MCF 10A (cell line): ENCODE data around the gene MECR. TPM values are rescaled to one million over a fixed set of nuclear protein-coding genes. Genes with fewer than 3 reads are reported as not detected.

ENCODE experiments used
- BruUV-seq: library from RNA; stranded (reverse); fragments of 400-500 nt; replicated peaks from 2 replicates; lab custom pipeline; 2021; lab: Mats Ljungman, UMichigan
- CTCF ChIA-PET: fragments of 300-600 bp; sonication (Branson Sonifier 250); formaldehyde crosslinking; extraction: SDS; loops from one replicate; lab custom pipeline; 2021; ENCODE audit warnings: antibody characterized with exemption, inconsistent platforms; lab: Yijun Ruan, JAX
- POLR2A ChIA-PET: fragments of 300-600, 350-650 bp; sonication (Branson Sonifier 250); formaldehyde crosslinking; extraction: SDS; loops from one replicate; lab custom pipeline; 2020; ENCODE audit warnings: antibody characterized with exemption, inconsistent platforms; lab: Yijun Ruan, JAX
- DNase-seq: peaks from one replicate; pipeline ENCODE4 v3.0.0-alpha.2; 2018; ENCODE audit not compliant: unreplicated experiment
- H3K27ac Mint-ChIP-seq: one replicate; pipeline ENCODE4 v1.8.0; 2022; ENCODE audit warnings: mild to moderate bottlenecking, low read depth, mixed read lengths; ENCODE audit not compliant: unreplicated experiment
- H3K27me3 Mint-ChIP-seq: one replicate; pipeline ENCODE4 v1.8.0; 2022; ENCODE audit warnings: mixed read lengths; ENCODE audit not compliant: insufficient read depth, unreplicated experiment
- H3K36me3 Mint-ChIP-seq: one replicate; pipeline ENCODE4 v1.8.0; 2022; ENCODE audit warnings: mild to moderate bottlenecking, moderate library complexity, mixed read lengths; ENCODE audit not compliant: insufficient read depth, unreplicated experiment
- H3K4me1 Mint-ChIP-seq: one replicate; pipeline ENCODE4 v1.8.0; 2022; ENCODE audit warnings: mixed read lengths; ENCODE audit not compliant: insufficient read depth, unreplicated experiment
- H3K4me3 Mint-ChIP-seq: one replicate; pipeline ENCODE4 v1.8.0; 2022; ENCODE audit warnings: mild to moderate bottlenecking, moderate library complexity, mixed read lengths; ENCODE audit not compliant: unreplicated experiment
- H3K9me3 Mint-ChIP-seq: one replicate; pipeline ENCODE4 v1.8.0; 2022; ENCODE audit warnings: mixed read lengths; ENCODE audit not compliant: unreplicated experiment
- intact Hi-C: fragments of 100-400 bp; cut with micrococcal nuclease; formaldehyde crosslinking; loops from 2 replicates; pipeline ENCODE4 v1.14.1; 2022
- total RNA-seq: library from RNA; stranded (reverse); gene quantifications from 2 replicates; pipeline ENCODE4 v1.2.3, GENCODE V29; 2022
- TF ChIP-seq, protein P1 (sequence below): fragments of 200-600 bp; IDR thresholded peaks from one replicate; pipeline ENCODE4 v1.8.0; 2022; ENCODE audit warnings: antibody characterized with exemption, mild to moderate bottlenecking; ENCODE audit not compliant: unreplicated experiment

Gene MECR
- total RNA-seq, 1 experiment from 2014 or later = 59.1 TPM

GRCh38 chr1:29270929-29271521, 40.3 kb upstream of the MECR start:
- Mint-ChIP-seq H3K27me3 (no peaks in the 10 kb centered on the region), H3K4me3 (no peak overlapping the region), H3K36me3 (peaks cover 20% of the 10 kb centered on the region), H3K4me1 (peaks cover 18% of the 10 kb centered on the region), H3K9me3 (no peaks in the 10 kb centered on the region), H3K27ac (no peak overlapping the region)
- no peak for DNase-seq
- POLR2A ChIA-PET = interaction anchor here (0.5 to 1.5 kb wide), 5 partner anchors 26 to 1309 kb away, joined by 3 to 14 read pairs (median 4); no protein-coding TSS in a partner anchor
- intact Hi-C loops = no loop called here
- CTCF ChIA-PET = interaction anchor here (0.6 to 1.3 kb wide), 5 partner anchors 14 to 1437 kb away, joined by 3 read pairs; no protein-coding TSS in a partner anchor
- TF ChIP-seq, protein P1, sequence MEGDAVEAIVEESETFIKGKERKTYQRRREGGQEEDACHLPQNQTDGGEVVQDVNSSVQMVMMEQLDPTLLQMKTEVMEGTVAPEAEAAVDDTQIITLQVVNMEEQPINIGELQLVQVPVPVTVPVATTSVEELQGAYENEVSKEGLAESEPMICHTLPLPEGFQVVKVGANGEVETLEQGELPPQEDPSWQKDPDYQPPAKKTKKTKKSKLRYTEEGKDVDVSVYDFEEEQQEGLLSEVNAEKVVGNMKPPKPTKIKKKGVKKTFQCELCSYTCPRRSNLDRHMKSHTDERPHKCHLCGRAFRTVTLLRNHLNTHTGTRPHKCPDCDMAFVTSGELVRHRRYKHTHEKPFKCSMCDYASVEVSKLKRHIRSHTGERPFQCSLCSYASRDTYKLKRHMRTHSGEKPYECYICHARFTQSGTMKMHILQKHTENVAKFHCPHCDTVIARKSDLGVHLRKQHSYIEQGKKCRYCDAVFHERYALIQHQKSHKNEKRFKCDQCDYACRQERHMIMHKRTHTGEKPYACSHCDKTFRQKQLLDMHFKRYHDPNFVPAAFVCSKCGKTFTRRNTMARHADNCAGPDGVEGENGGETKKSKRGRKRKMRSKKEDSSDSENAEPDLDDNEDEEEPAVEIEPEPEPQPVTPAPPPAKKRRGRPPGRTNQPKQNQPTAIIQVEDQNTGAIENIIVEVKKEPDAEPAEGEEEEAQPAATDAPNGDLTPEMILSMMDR = no peak
- BruUV-seq = no TSS peak

DNA sequence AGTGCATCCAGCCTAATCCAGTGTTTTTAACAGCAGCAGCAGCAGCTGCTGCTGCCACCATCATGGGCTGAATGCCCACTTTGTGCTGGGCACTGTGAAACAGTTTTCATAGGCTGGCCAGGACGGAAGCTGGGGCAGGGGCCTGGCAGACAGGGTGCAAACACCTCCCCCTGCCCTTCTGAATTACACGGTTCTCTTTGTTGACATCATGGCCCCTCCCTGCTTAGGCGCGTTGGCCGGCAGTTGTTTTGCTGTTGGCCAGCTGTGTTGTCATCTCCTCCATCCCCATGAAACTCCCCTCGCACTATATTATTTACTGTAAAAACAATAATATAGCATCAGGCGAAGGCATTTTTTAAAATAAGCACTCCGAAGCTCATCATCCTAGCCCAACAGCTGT, 38.6 kb upstream of the MECR start:
- H3K4me3 Mint-ChIP-seq = no peak overlapping the region
- peaks cover 20% of the 10 kb centered on the region for H3K36me3 Mint-ChIP-seq
- DNase-seq = no peak
- H3K27me3 Mint-ChIP-seq = no peaks in the 10 kb centered on the region
- peaks cover 18% of the 10 kb centered on the region for H3K4me1 Mint-ChIP-seq
- TF ChIP-seq, protein P1 = no peak
- intact Hi-C loops = no loop called here
- no peaks in the 10 kb centered on the region for H3K9me3 Mint-ChIP-seq
- no peak overlapping the region for H3K27ac Mint-ChIP-seq
- POLR2A ChIA-PET = interaction anchor here (1.3 kb wide), 1 partner anchor 30 kb away, joined by 4 read pairs; no protein-coding TSS in a partner anchor
- CTCF ChIA-PET = interaction anchor here (0.6 to 1.1 kb wide), 3 partner anchors 12 to 269 kb away, joined by 3 read pairs; no protein-coding TSS in a partner anchor
- no TSS peak for BruUV-seq

DNA sequence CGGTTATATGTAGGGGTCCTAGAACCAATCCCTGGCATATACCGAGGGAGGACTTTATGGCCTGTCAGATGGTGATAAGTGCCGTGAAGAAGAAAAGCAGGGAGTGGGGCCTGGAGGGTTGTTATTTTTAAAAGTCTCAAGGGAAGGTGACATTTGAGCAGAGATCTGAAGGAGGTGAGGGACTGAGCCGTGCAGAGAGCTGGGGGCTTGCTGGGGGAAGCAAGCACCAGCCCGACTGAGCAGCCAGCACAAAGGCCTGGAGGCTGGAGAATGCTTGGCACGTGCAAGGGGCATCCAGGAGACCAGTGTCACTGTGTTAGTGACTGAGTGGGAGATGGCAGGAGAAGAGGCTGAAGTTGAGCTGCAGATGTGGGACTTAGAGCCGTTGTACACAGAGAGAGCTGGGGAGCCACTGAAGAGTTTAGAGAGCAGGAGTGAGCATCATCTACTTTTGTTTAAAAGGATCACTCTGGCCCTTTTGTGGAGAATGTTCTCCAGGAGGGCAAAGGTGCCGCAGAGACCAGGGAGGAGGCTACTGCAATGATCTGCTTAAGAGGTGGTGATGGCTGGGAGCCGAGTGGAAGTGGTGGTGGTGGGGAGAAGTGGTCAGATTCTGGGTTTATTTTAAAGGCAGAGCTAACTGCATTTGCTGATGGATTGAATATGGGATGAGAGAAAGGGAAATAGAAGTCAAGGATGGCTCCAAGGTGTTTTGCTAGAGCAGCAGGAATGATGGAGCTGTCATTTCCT, 36.8 kb upstream of the MECR start:
- Mint-ChIP-seq H3K27me3 (no peaks in the 10 kb centered on the region), H3K4me3 (no peak overlapping the region), H3K36me3 (peaks cover 18% of the 10 kb centered on the region), H3K9me3 (no peaks in the 10 kb centered on the region), H3K4me1 (peaks cover 18% of the 10 kb centered on the region), H3K27ac (no peak overlapping the region)
- no TSS peak for BruUV-seq
- CTCF ChIA-PET = interaction anchor here (1.4 kb wide), 1 partner anchor 1112 kb away, joined by 3 read pairs; no protein-coding TSS in a partner anchor
- no peak for DNase-seq
- POLR2A ChIA-PET = no interaction called here
- intact Hi-C loops = no loop called here
- TF ChIP-seq, protein P1 = no peak

DNA sequence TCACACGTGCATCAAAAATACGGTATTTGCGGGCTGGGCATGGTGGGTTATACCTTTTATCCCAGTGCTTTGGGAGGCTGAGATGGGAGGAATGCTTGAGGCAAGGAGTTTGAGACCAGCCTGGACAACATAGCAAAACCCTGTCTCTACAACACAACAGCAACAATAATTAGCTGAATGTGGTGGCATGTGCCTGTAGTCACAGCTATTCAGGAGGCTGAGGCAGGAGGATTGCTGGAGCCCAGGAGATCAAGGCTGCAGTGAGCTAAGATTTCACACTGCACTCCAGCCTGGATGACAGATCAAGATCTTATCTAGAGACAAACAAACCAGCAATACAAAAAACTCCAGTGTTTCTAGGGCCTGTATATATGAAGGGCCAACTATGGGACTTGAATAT, 36.2 kb upstream of the MECR start:
- intact Hi-C loops = no loop called here
- Mint-ChIP-seq H3K4me3 (no peak overlapping the region), H3K4me1 (peaks cover 14% of the 10 kb centered on the region), H3K9me3 (no peaks in the 10 kb centered on the region), H3K27ac (no peak overlapping the region), H3K36me3 (peaks cover 16% of the 10 kb centered on the region), H3K27me3 (no peaks in the 10 kb centered on the region)
- DNase-seq = no peak
- POLR2A ChIA-PET = no interaction called here
- CTCF ChIA-PET = interaction anchor here (0.5 to 1.4 kb wide), 2 partner anchors 842 to 1113 kb away, joined by 3 read pairs; no protein-coding TSS in a partner anchor
- BruUV-seq = no TSS peak
- TF ChIP-seq, protein P1 = no peak
